ENCODE data around the gene RNF157.
"Not testable (repeated sequence)": the region's sequence is repeated elsewhere in the genome, so short reads cannot be mapped to it uniquely, and the experiment has no call there.

Gene RNF157

GRCh38 chr17:76232342-76232741 is 8.0 kb downstream of the RNF157 start:
- no peak for DNase-seq

DNA sequence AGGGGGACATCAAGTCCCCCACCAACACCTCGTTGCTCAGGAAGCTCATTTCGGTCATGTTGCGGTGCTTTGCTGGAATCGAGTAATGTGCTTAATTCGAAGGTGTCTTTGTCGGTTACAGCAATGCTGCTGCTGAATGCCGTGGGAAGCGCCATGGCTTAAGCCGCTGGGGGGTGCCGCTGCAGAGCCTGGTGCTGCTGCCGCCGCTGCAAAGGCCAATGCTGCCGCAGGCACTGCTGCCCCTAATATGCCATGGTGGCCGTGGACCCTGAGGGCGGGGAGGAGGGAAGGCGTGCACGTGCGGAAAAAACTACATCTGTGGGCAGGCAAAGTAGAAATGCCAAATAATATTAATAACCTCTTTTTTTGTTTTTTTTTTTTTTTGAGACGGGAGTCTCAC is 13.5 kb downstream of the RNF157 start:
- DNase-seq: not testable (repeated sequence)

- not testable (repeated sequence) for DNase-seq
Measured at GRCh38 chr17:76225373-76226086, 14.8 kb downstream of the RNF157 start.

GRCh38 chr17:76223802-76224201 is 16.5 kb downstream of the RNF157 start:
- no peak for DNase-seq

DNA sequence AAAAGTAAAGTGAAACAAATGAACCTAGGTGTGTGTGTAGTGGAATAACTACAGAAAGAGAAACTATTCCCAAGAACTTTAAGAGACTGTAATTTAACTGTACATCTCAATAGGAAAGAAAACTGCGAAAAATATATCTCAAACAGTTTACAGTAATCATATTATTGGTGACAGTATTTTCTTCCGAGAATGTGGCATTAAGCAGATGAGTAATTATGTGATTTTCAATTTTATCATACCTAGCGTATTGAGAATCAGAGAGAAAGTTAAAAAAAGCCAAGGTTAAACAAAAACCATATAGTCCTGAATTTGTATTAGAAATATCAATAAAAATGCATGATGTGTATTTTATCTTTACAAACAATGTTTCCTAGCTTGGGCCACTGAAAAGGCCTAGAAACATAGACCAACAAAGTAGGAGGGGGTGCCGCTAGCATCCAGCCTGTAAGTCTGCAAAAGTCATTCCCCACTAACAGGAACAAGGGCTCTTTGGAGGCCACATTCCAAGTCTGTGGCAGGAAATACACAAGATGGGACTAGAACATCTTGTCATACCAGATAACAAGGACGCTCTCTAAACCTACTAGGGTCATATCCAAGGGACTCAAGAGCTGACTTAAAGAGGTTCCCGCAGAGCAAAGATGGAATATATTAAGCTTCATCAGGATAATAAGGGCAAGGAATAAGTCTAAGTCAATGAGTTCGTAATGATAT is 20.5 kb downstream of the RNF157 start:
- no peak for DNase-seq

DNA sequence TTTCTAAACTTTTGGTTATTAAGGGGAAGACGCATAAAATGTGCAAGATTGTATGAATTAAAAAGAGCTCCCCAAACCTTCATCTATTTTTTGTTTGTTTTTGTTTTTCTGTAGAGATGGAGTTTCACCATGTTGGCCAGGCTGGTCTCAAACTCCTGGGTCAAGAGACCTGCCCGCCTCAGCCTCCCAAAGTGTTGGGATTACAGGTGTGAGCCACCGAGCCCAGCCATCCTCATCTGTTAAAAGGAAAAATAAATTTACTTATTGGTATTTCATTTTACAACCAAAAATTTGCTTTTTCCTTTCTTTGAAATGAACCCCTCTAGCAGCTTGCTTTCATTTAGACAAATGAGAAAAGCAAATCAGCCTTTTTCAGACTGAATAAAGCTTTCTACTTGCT is 23.2 kb downstream of the RNF157 start:
- no peak for DNase-seq

- DNase-seq: no peak
Measured at GRCh38 chr17:76213491-76213890, 26.8 kb downstream of the RNF157 start.

DNA sequence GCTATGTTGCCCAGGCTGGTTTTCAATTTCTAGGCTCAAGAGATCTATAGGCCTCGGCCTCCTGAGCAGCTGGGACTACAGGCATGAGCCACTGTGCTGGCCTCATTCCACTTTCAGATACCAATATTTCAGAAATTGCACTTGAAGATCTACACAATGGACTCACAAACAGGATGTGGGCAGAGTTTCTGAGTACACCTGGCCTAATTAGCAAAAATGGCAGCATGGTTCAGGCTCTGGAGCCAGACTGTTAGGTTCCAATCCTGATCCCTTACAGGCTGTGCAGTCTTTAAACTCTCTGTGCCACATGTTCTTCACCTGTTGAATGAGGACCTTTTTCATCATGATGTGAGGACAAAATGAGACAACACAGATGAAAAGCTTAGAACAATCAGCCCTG is 32.2 kb downstream of the RNF157 start:
- peak in 1 of 2 donors; percentile 38 for DNase-seq

DNA sequence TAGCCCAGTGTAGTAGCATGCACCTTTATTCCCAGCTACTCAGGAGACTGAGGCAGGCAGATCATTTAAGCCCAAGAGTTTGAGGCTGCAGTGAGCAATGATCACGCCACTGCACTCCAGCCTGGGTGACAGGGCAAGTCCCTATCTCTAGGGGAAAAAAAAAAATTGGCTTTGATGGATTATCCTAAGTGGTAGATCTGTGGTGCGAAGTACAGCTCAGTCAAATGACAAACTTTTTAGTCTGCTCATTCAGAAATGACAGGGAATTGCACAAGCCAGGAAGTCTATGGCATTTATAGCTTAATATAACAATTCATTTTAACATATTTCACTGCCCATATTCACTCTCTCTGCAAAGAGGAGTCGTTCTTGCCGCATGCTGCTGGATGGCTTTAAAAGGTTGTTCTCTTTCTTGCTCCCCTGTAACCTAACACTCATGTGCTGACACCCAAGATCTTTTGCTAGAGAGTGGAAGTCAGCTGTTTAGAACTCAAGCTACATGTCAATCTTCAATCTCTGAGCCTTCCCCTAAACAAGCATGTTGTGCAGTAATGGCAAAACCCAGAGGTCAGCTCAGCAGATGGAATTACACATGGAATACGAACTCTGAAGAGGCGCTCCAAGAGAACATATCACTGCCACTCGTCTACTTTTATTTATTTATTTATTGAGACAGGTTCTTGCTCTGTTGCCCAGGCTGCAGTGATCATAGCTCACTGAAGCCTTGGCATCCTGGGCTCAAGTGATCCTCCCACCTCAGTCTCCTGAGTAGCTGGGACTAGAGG is 32.8 kb downstream of the RNF157 start:
- DNase-seq: no peak

- DNase-seq: not testable (repeated sequence)
Measured at GRCh38 chr17:76205542-76206144, 34.6 kb downstream of the RNF157 start.

DNA sequence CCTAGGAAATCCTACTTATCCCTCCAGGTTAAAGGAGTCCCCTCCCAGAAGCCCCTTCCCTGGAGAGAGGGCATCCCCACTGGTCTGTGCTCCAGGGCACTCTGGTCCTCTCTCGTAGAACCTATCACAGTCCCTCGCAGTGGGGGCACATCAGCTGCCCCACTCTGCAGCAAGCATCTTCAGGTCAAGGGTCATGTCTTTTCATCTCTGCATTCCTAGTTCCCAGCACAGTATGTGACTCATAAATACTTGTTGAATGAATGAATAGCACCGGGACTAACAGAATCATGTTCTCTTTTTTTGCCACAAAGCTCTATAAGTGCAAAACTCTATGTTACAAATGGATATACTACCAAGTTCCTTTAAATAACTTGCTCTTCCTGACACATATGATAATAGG is 36.0 kb downstream of the RNF157 start:
- no peak for DNase-seq

DNA sequence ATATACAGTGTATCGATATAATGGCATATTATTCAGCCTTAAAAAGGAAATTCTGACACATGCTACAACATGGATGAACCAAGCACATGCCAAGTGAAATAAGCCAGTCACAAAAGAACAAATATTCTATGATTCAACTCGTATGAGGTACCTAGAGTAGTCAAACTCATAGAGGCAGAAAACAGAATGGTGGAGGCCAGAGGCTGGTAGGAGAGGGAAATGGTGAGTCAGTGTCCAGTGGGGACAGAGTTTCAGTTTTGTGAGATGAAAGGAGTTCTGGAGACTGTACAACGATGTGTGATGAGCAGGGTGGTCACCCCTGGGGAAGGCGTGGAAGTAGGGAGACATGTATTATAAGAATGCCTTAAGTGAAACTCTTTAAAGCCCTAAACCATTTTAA is 39.9 kb downstream of the RNF157 start:
- no peak for DNase-seq

- DNase-seq: peak; percentile 81 to 86
Measured at GRCh38 chr17:76199469-76199868, 40.8 kb downstream of the RNF157 start.

DNA sequence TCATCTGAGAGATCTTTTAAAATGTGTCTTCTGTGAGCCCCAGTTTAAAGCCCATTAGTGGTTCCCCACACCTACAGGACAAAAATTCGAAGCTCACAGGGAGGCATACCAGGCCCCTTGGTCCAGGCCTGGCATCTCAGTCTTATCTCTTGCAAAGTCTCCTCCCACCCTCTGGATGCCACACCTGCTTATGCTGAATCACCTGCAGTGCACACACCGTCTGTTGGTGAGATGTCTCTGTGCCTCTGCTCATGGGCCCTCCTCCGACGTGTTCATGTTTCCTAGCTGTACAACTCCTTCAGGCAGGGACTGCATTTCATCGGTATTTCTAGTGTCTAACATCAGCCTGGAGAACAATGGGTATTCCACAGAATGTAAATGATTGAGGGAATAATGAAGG is 41.6 kb downstream of the RNF157 start:
- no peak for DNase-seq

DNA sequence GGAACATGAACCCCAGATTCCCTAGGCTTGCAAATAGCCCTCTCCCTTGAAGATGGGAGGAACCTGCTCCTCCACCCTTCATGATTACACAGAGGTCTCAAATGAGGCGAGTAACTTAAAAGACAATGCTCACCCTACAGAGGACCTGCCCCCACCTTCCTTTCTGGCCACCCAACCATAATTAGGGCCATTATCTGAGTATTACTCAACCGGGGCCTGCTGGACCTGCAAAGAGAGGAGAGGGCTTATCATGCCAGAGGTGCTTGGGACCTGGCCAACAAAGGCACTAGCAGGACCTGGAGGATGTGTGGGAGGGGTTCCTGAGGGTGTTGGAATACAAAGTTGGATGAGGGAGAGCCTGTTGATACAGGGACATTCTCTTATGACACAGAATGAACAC is 42.4 kb downstream of the RNF157 start:
- no peak for DNase-seq

GRCh38 chr17:76196675-76197074 is 43.6 kb downstream of the RNF157 start:
- no peak for DNase-seq

GRCh38 chr17:76195281-76196096 is 44.8 kb downstream of the RNF157 start:
- DNase-seq: no peak

- peak; percentile 14 to 41 for DNase-seq
Measured at GRCh38 chr17:76193591-76193990, 46.7 kb downstream of the RNF157 start.

DNA sequence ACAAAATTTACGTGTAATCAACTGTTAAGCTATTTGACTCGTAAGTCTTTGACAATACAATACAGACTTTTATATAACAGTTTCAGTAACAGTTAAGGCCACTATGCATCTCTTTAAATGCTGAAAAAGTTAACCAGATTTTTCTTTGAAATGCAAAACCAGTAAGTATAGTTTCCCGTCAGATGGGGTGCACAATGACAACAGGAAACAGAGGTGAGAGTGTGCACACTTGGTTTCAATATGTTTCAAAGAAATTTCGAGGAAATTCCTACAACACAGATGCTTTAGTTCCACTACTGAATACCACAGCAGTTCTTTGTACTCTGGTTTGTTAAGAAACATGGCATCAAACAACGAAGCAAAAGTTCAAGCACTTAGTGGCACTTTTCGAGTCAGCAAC is 48.4 kb downstream of the RNF157 start:
- DNase-seq: peak; percentile 65 to 91

- no peak for DNase-seq
Measured at GRCh38 chr17:76189741-76190140, 50.6 kb downstream of the RNF157 start.

DNA sequence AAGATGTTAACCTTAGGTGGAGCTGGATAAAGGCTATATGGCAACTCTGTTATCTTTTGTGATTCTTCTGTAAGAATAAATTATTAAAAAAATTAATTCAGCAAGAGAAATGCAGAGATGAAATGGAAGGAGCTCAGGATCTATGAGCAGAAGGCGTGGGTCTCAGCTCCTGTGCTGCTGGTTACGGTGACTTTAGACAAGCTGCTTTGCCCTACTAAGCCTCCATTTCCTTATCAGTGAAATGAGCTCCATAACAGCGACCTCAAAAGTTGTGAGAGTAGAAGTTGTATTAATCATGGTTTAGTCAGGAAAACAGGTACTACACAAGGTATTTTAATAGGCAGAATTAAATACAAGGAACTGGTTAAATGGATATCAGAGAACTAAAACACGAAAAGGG is 51.0 kb downstream of the RNF157 start:
- no peak for DNase-seq
